Small intestine (tissue), 7 donors: Measurements from ENCODE around the gene SLX9. TPM values are rescaled to one million over a fixed set of nuclear protein-coding genes. Genes with fewer than 3 reads are reported as not detected.
"Not testable (repeated sequence)": the region's sequence is repeated elsewhere in the genome, so short reads cannot be mapped to it uniquely, and the experiment has no call there.

Source experiments
- DNase-seq, 2 donors: peaks; one replicate each; pipeline versions ENCODE4 v3.0.0 to v3.0.0-alpha.2; 2013
- FAIRE-seq: peaks from 2 replicates; lab custom pipeline; 2012; peaks lifted over from hg19 to GRCh38; lab: Jason Lieb, UNC
- H3K27ac ChIP-seq, 3 donors: one replicate each; pipeline ENCODE4 v1.5.1; 2013; ENCODE audit warnings: low read length in 2 of 3, mild to moderate bottlenecking in 2 of 3, control low read depth in 1 of 3, inconsistent platforms in 1 of 3, low read depth in 1 of 3, moderate library complexity in 1 of 3
- H3K27me3 ChIP-seq, 3 donors: one replicate each; pipeline ENCODE4 v1.6.1; 2013; ENCODE audit warnings: low read length in 3 of 3, inconsistent platforms in 1 of 3; ENCODE audit not compliant: control insufficient read depth in 3 of 3, insufficient read depth in 3 of 3
- H3K36me3 ChIP-seq, 3 donors: one replicate each; pipeline ENCODE4 v1.6.1; 2013; ENCODE audit warnings: low read length in 3 of 3, inconsistent platforms in 1 of 3, low read depth in 1 of 3, mild to moderate bottlenecking in 1 of 3, moderate library complexity in 1 of 3; ENCODE audit not compliant: control insufficient read depth in 3 of 3, insufficient read depth in 2 of 3
- H3K4me1 ChIP-seq, 3 donors: one replicate each; pipeline ENCODE4 v1.6.1; 2013; ENCODE audit warnings: low read length in 2 of 3, inconsistent platforms in 1 of 3, low read depth in 1 of 3, mild to moderate bottlenecking in 1 of 3, moderate library complexity in 1 of 3; ENCODE audit not compliant: control insufficient read depth in 3 of 3, insufficient read depth in 2 of 3
- H3K4me3 ChIP-seq, 3 donors: one replicate each; pipeline ENCODE4 v1.5.1; 2013; ENCODE audit warnings: low read length in 3 of 3, control low read depth in 1 of 3, inconsistent platforms in 1 of 3, low read depth in 1 of 3, mild to moderate bottlenecking in 1 of 3, moderate library complexity in 1 of 3
- H3K9me3 ChIP-seq, 2 donors: one replicate each; pipeline ENCODE4 v1.6.1; 2013; ENCODE audit warnings: low read depth in 1 of 2, low read length in 1 of 2; ENCODE audit not compliant: control insufficient read depth in 2 of 2, insufficient read depth in 1 of 2
- WGBS, 3 donors: extraction: QIAGEN DNeasy Blood & Tissue Kit; methylation state at CpG; one replicate each; pipeline ENCODE4 v1.1.7; 2013; 5-methylcytosine and 5-hydroxymethylcytosine counted together
- polyA plus RNA-seq, 4 donors: library from polyadenylated mRNA; stranded (reverse) in 3 of 4; unstranded in 1 of 4; fragments of 200-250 nt in 3 of 4; fragments of 120-200 nt in 1 of 4; gene quantifications; one replicate each; pipeline versions ENCODE4 v1.2.1 to v1.2.3, GENCODE V29; 2013
- donor health status: healthy with polysubstance abuse.
- donor health status: control.
- donor health status: control.
- donor health status: Bipolar disorder and iron deficiency.
- donor health status: healthy.

The SLX9 gene
- polyA plus RNA-seq, 4 donors, result 10.7 to 31.5 (median 24.7) TPM

GRCh38 chr21:44973598-44973997, 33.8 kb downstream of the SLX9 start:
- no peaks in the 10 kb centered on the region for H3K4me1 ChIP-seq
- no peaks in the 10 kb centered on the region for H3K27me3 ChIP-seq
- 96 to 99% (median 97%) methylated on average over 11 to 14 of the region's 14 CpGs for WGBS, 3 donors
- no peaks in the 10 kb centered on the region for H3K9me3 ChIP-seq
- no peak for DNase-seq
- peaks cover 3 to 70% (median 3%) of the 10 kb centered on the region in 3 donors for H3K36me3 ChIP-seq
- no peak overlapping the region for H3K27ac ChIP-seq
- no peak overlapping the region for H3K4me3 ChIP-seq
- FAIRE-seq, result no peak

DNA sequence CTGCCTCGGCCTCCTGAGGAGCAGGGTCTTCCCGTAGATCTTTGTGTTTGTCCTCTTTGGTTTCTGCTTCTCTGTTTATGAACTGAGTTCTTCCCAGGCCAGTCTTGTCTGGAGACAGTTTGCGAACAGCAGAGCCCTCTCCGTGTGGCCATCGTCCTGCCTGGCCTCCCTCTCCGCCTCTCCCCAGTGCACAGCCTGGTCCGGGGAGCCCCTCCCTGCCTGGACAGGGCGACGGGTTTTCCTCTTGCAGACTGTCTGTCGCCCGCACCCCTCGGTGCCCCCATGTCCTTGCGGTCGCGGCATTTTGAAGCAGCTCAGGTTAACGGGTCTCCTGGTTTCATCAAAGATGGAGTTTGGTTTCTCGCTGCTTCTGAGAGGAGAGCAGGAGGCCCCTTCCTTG, 34.8 kb downstream of the SLX9 start:
- no peaks in the 10 kb centered on the region for H3K9me3 ChIP-seq
- peaks cover 3 to 69% (median 3%) of the 10 kb centered on the region in 3 donors for H3K36me3 ChIP-seq
- no peaks in the 10 kb centered on the region for H3K27me3 ChIP-seq
- H3K27ac ChIP-seq, result no peak overlapping the region
- FAIRE-seq (no peak), DNase-seq (no peak)
- H3K4me3 ChIP-seq, result no peak overlapping the region
- no peaks in the 10 kb centered on the region for H3K4me1 ChIP-seq
- WGBS, 3 donors, result 96 to 98% (median 97%) methylated on average over 17 of the region's 17 CpGs

DNA sequence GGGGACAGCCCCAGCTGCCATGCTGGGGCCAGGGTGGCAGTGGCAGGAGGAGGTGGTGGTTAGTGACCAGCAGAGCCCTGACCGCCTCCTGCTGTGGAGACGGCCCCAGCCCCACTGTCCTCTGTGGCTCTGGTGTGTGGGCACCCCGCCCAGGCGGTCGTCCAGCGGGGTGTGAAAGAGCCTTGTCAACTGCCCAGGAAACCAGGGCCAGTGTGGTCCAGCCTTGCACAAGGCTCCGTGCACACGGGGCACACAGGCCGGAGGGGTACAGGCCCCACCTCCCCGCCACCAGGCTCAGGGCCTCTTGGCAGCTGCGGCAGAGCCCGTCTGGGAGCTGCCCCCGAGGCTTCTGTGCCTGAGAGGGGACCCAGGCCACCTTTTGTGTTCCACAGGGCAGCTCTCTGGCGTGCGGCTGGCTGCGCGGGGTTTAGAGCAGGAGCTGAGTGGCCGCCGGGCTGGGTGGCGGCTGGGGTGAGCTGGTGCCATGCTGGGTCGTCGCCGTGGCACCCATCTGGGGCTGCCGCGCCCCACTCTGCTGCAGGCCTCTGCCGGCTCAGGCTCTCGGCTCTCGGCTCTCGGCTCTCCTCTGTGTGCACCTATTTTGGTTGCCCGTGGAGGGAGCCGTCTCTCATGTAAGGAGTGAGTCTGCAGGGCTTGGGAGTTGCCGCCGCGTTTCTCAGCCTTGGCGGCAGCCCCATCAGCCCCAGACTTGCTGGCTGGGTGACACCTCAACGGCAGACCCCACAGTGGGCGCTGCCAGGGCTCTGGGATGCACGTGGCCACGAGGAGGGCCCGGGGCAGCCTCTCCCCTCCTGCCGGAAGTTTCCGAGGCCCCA, 36.1 kb downstream of the SLX9 start:
- no peak overlapping the region for H3K4me3 ChIP-seq
- H3K27me3 ChIP-seq, result no peaks in the 10 kb centered on the region
- no peaks in the 10 kb centered on the region for H3K4me1 ChIP-seq
- no peaks in the 10 kb centered on the region for H3K9me3 ChIP-seq
- FAIRE-seq (no peak), DNase-seq (no peak)
- 92 to 94% (median 94%) methylated on average over 39 to 42 of the region's 42 CpGs for WGBS, 3 donors
- no peak overlapping the region for H3K27ac ChIP-seq
- peaks cover 3 to 57% (median 3%) of the 10 kb centered on the region in 3 donors for H3K36me3 ChIP-seq

GRCh38 chr21:44976556-44977393, 36.9 kb downstream of the SLX9 start:
- not testable (repeated sequence) for DNase-seq, H3K9me3 ChIP-seq, H3K27ac ChIP-seq, H3K4me1 ChIP-seq, FAIRE-seq, H3K27me3 ChIP-seq, H3K4me3 ChIP-seq
- peaks cover 3 to 50% (median 3%) of the 10 kb centered on the region in 3 donors for H3K36me3 ChIP-seq
- WGBS, 3 donors, result 92 to 95% (median 94%) methylated on average over 20 to 25 of the region's 25 CpGs

DNA sequence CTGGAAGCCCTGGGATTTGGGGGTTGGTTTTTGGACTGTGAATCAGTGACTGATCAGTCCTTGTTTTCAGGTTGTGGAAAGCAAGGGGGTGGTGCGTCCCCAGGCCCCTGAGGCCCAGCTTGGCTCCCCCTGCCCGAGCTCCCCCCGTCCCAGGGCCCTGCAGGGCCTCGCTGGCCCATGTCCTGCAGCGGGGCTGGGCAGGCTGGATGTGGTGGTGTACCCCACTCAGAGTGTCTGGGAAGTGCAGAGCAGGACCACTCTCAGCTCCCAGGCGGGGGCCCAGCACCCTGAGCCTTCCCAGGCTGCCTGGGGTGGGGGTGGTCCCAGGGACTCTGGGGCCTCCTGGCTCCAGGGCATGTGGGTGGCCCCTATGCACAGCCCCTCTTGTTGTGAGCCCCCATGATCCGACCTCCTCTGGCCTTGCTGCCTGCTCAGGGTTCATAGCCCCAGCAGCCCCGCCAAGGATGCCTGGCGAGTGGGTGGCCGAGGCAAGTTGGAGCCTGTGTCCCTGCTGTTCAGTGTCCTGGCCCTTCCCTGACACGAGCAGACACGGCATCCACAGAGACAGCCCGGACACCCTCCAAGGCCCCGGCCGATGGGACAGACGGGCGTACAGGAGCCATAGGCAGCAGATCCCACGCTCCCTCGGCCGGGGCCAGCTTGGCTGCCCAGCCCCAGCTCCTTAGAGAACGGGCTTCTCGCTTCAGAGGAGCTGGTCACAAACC, 37.9 kb downstream of the SLX9 start:
- 96 to 99% (median 98%) methylated on average over 20 to 22 of the region's 22 CpGs for WGBS, 3 donors
- Histone ChIP-seq H3K27me3 (no peaks in the 10 kb centered on the region), H3K4me1 (no peaks in the 10 kb centered on the region), H3K9me3 (no peaks in the 10 kb centered on the region), H3K27ac (no peak overlapping the region), H3K36me3 (peaks cover 0 to 44% (median 3%) of the 10 kb centered on the region in 3 donors), H3K4me3 (no peak overlapping the region)
- DNase-seq, result no peak
- no peak for FAIRE-seq

DNA sequence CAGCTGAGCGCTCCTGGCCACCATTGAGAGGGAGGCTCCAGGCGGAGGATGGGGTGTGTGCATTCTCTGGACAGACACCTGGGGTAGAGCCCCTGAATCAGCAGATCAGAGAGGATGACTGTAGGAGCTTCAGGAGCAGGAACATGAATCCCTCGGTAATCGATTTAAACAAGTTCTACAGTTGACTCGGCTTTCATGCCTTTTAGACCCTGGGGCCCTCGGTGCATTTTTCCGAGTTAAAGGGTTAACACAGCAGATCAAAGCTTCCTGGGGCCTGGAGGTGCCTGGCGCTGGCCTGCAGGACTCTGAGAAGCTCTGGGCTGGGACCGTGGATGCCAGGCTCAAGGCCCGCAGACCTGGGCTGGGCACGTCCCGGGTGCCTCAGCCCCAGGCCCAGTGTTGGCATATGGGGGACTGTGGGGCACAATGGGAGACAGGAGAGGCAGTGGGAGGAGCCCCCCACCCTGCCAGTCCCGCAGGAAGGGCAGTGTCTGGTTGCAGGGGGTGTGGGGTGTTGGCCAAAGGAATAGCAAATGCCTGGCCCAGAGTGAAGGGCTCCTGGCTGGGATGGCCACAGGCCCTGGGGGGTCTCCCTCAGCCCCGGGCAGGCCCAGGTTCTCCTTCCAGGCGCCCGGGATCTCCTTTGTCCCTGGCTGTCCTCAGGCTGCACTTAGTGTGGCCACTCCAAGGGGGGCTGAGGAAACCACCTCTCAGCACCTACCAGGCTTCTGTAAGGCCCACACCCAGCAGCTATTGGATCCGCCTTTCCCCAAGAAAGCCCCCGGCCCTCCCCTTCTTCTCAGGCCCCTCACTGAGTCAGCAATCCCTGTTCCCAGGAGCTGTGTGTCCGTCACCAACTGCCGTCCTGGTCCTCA, 40.1 kb downstream of the SLX9 start:
- peaks cover 0 to 35% (median 3%) of the 10 kb centered on the region in 3 donors for H3K36me3 ChIP-seq
- no peak overlapping the region for H3K27ac ChIP-seq
- H3K4me3 ChIP-seq, result no peak overlapping the region
- no peaks in the 10 kb centered on the region for H3K9me3 ChIP-seq
- H3K27me3 ChIP-seq, result no peaks in the 10 kb centered on the region
- 77 to 88% (median 87%) methylated on average over 20 of the region's 20 CpGs for WGBS, 3 donors
- DNase-seq (no peak), FAIRE-seq (no peak)
- H3K4me1 ChIP-seq, result no peaks in the 10 kb centered on the region

DNA sequence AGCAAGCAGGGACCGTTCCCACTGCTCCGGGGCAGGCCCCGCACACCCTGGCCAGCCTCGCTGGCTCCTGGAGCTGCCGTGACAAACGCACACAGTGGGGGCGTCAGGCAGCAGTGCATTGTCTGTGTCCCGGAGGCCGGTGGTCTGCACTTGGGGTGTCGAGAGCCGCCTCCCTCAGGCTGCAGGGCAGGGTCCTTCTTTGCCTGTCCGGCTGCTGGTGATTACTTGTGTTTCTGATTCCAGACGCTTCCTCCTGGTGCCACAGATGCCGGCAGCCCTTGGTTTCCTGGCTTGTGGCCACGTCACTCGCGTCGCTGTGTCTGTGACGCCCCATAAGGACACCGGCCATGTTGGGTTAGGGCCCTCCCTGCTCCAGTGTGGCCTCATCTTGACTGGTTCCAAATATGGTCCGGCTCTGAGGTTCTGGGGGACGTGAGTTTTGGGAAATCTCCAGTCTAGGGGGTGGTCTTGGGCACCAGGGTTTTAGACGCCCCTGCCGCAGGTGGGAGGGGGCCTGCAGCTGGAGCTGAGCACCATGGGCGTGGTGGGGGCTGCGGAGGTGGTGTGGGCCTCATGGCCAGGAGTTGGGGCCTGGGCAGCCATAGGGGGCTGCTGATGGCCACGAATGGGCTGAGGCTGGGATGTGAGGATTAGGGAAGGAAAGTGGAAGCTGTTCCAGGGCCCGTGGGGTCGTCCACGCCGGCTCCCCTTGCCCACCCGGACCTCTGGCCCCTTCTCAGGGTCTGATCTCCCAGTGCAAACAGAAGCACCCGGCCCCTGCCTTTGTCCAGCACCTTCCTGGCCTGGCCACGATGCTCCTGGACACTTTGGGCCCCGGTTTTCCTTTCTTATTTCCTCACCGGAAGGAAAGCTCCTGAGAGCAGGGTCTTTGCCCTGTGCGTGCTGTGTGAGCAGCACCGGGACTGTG, 41.0 kb downstream of the SLX9 start:
- Histone ChIP-seq H3K27me3 (no peaks in the 10 kb centered on the region), H3K4me1 (no peaks in the 10 kb centered on the region), H3K9me3 (no peaks in the 10 kb centered on the region), H3K4me3 (no peak overlapping the region), H3K27ac (no peak overlapping the region), H3K36me3 (peaks cover 0 to 27% (median 3%) of the 10 kb centered on the region in 3 donors)
- no peak for FAIRE-seq
- no peak for DNase-seq
- WGBS, 3 donors, result 77 to 85% (median 84%) methylated on average over 37 to 38 of the region's 38 CpGs
